Hematopoietic multipotent progenitor cell treated with erythropoietin and hydrocortisone succinate and interleukin-3 and kit ligand, for 17 days (in vitro differentiated cells): ENCODE measurements around the gene DHRSX.
"Not testable (repeated sequence)": the region's sequence is repeated elsewhere in the genome, so short reads cannot be mapped to it uniquely, and the experiment has no call there.

Experiments
- DNase-seq: peaks from one replicate; pipeline ENCODE4 v3.0.0-alpha.2; 2015; ENCODE audit warnings: low spot score

The DHRSX gene

GRCh38 chrX:2474280-2474962, 26.4 kb downstream of the DHRSX start:
- no peak for DNase-seq

DNA sequence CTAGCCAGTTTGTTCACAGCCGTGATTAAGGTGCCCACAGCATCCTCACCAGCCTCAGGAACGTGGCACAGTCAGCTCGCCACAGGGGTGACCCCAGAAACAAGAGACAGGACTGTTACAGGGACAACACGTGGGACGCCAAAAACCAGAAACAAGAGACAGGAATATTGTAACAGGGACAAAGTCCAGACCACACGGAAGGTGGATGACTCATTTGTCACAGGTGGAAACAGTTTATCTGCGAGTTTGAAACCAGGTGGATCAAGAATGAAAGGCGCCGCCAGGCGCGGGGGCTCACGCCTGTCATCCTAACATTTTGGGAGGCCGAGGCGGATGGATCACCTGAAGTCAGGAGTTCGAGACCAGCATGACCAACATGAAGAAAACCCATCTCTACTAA, 27.7 kb downstream of the DHRSX start:
- not testable (repeated sequence) for DNase-seq

DNA sequence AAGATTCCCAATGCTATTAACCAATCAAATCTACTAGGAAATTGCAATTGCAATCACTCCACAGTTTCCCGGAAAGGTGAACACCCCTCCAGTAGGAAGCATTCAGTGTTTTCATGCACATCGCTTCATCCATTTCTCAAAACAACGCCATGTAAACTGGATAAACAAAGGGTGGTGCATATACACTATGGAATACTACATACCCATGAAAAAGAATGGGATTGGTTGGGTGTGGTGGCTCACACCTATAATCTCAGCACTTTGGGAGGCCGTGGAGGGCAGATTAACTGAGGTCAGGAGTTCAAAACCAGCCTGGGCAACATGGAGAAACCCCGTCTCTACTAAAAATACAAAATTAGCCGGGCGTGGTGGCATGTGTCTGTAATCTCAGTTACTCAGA, 29.1 kb downstream of the DHRSX start:
- DNase-seq = no peak

- DNase-seq = not testable (repeated sequence)
These were observed 29.6 kb downstream of the DHRSX start for GRCh38 chrX:2471126-2471525.

GRCh38 chrX:2469852-2470251, 30.9 kb downstream of the DHRSX start:
- DNase-seq = not testable (repeated sequence)

GRCh38 chrX:2469196-2469685, 31.5 kb downstream of the DHRSX start:
- no peak for DNase-seq

- DNase-seq = no peak
These were observed 32.2 kb downstream of the DHRSX start for GRCh38 chrX:2468261-2469195.

GRCh38 chrX:2466876-2467656, 33.7 kb downstream of the DHRSX start:
- DNase-seq = no peak

- no peak for DNase-seq
These were observed 36.1 kb downstream of the DHRSX start for GRCh38 chrX:2464677-2465166.

DNA sequence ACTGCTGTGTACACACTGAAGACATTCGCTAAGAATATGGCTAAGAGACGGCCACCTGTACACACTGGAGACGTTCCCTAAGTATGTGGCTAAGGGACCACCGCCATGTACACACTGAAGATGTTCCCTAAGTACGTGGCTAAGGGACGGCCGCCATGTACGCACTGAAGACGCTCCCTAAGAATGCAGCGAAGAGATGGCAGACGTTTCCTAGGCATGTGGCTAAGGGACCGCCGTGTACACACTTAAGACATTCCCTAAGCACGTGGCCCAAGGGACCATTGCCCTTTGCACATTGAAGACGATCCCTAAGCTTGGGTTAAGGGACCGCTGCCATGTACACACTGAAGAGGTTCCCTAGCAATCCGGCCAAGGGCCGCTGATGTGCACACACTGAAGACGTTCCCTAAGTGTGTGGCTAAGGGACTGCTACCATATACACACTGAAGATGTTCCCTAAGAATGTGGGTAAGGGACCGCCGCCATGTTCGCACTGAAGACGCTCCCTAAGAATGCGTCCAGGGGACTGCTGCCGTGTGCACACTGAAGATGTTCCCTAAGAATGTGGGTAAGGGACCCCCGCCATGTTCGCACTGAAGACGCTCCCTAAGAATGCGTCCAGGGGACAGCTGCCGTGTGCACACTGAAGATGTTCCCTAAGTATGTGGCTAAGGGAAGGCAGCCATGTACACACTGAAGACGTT, 36.7 kb downstream of the DHRSX start:
- no peak for DNase-seq

DNA sequence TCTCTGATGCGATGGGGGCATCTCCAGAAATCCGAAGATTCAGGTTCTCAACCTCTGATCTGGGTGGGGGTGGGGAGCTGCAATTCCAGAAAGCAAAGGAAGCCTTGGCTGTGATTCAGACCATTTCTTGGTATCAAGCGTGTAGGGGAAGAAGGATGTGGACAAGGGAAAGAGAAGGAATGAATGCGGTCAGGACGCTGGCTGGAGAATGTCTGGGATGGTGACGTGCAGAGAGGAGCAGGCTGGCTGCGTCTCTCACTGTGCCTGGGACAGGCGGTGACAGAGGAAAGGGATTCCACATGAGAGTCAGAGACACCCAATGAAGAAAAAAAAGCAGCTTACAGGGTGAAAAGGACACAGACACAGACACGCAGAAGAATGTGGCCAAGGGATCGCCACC, 37.3 kb downstream of the DHRSX start:
- DNase-seq = not testable (repeated sequence)

- no peak for DNase-seq
These were observed 38.0 kb downstream of the DHRSX start for GRCh38 chrX:2462780-2463179.

DNA sequence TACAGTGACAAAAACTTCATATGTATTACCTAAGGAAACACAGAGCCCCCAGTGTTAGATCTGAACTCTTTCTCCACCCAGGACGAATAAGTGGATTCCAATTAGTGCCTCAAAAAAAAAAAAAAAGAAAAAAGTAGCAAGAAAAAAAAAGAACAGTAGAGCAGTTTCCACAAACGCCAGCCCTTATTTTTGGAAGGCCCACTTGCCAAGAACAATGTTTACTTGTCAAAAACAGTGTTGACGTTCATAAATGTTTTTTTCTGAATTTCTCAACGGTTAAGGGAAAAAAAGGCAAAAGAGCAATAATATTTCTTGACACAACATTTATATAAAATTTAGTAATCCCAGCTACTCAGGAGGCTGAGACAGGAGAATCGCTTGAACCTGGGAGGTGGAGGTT, 38.7 kb downstream of the DHRSX start:
- no peak for DNase-seq

GRCh38 chrX:2461711-2462016, 39.1 kb downstream of the DHRSX start:
- no peak for DNase-seq

GRCh38 chrX:2460821-2461710, 39.7 kb downstream of the DHRSX start:
- DNase-seq = not testable (repeated sequence)

DNA sequence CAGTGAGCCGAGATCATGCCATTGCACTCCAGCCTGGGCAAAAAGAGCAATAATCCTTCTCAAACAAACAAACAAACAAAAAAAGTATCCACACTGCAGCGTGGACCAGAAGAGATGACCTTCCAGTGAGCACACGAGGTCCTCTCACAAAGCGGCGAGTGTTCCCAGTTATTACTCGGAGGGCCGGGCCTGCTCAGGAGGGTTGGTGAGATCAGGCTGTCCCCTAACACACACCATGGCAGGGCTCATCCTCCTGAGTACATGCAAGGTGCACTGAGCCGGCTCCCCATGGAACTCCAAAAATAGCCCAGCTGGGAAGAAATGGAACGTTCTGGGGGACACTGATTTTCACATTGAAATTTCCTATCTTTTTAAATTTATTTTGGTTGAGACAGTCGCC, 40.7 kb downstream of the DHRSX start:
- not testable (repeated sequence) for DNase-seq

GRCh38 chrX:2458309-2458708, 42.5 kb downstream of the DHRSX start:
- DNase-seq = no peak

DNA sequence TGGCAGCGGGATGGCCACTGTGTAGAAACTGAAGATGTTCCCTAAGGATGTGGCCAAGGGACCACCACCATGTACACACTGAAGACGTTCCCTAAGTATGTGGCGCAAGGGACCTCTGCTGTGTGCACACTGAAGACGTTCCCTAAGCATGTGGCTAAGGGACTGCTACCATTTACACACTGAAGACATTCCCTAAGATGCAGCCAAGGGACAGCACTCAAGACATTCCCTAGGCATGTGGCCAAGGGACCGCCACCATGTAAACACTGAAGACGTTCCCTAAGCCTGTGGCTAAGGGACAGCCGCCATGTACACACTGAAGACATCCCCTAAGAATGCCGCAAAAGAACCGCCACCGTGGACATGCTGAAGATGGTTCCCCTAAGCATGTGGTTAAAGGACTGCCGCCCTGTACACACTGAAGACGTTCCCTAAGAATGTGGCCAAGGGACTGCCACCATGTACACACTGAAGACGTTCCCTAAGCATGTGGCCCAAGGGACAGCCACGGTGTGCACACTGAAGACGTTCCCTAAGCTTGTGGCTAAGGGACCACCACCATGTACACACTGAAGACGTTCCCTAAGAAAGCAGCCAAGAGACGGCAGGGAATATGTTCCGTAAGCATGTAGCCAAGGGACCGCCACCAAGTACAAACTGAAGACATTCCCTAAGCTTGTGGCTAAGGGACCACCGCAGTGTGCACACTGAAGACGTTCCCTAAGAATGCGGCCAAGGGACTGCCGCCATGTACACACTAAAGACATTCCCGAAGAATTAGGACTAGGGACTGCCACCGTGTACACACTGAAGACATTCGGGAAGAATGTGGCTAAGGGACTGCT, 43.3 kb downstream of the DHRSX start:
- no peak for DNase-seq

- DNase-seq = not testable (repeated sequence)
These were observed 44.7 kb downstream of the DHRSX start for GRCh38 chrX:2456091-2456490.

DNA sequence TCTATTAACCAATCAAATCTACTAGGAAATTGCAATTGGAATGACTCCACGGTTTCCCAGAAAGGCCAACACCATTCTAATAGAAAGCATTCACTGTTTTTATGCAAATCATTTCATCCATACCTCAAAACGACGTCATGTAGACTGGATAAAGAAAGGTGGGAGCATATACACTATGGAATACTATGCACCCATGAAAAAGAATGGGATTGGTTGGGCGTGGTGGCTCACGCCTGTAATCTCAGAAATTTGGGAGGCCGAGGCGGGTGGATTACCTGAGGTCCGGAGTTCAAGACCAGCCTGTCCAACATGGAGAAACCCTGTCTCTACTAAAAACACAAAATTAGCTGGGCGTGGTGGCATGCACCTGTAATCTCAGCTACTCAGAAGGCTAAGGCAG, 46.2 kb downstream of the DHRSX start:
- DNase-seq = not testable (repeated sequence)
